Measurements from ENCODE around the gene ELOB.

The ELOB gene

DNA sequence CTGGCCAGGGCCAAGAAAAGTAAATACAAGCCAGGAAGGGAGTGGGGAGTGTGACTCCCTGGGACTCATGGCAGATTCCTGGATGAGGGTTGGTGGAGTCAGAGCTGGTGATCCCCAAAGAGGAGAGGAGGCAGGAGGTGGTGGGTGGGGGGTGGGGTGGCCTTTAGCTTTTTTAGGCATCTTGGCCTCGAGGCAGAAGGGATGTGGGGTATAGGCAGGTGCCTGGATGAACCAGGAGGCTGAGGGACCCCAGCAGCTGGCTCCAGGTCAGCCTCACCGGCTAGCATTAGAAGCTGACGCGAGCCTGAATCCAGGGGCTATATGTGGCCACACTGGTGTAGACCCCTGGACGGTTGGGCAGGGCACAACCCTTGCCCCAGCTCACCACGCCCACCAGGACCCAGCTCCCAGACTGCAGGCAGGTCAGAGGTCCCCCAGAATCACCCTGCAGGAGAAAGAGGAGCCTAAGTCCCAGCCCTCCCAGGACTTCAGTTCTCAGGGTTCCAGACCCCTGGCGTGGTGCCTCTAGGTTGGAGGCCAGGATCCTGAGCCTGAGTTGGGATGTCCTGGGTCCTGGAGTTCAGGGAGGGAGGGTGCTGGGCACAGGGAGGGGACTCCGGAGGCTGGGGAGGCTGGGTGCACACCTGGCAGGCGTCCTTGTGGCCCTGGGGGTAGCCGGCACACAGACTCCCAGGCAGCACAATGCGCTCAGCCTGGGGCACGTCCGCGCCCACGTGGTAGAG lies 7.4 kb upstream of the ELOB start:
- no peak for DNase-seq (ENCODE audit: low read depth in 2 of 2, low spot score in 1 of 2)

DNA sequence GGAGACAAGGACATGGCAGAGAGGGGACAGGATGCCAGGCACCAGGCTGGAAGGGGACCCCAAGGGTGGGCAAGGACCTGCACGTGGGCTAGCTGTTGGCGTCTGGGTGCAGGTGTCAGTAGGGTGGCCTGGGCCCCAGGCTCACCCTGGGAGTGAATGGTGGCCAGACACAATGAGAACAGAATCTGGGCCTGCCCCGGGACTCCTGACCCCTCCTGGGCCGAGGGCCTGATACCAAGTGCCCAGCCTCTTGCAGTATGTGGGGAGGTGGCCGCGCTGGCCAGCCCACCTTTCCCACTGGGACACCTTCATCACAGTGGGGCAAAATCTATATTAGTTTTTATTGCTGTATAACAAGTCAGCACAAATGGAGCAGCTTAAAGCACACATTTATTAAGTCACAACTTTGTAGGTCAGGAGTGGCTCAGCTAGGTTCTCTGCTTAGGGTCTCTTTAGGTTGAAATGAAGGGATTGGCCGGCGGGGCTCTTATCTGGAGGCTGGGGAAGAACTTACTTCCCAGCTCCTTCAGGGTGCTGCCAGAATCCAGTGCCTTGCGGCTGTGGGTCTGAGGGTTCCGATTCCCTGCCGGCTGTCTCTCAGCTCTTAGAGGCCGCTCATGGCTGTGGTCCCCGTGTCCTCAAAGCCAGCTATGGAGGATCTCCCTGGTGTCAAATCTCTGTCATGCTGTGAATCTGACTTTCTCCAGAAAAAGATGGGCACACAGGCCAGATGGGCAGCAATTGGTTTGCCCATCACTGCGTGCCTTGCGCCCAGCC lies 6.7 kb upstream of the ELOB start:
- DNase-seq (ENCODE audit: low read depth in 2 of 2, low spot score in 1 of 2), result no peak

DNA sequence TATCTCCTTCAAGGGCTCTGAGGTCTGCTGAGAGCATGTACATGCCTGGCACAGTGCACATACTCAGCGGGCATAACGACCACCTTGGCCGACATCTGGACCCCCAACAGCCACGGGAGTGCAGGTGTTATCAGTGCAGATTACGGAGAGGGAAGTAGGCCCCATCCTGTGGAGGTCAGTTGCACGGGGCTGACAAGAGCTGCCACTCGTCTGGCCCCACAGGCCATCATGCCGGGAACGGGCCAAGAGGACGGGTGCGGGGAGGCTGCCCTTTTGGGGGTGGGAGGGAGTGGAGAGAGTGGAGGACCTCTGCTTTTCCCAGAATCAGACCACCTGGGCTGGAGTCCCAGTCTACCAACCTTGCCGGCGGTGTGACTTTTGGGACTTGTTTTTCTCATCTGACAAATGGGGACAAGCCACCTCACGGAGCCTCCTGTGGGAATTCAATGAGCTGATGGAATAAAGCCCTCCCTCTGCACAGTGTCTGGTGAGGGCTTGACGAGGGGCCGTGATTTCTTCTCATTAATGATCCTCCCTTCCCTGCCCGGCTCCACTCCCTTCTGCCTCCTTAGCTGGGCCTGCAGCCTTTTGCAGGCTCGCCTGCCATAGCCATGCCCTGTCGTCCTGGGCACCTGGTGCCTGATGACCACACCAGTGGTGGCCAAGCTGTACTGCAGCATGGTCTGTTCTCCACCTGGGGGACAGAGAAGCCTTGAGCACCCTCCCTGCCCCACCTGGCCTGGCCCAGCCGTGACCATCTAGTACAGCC lies 5.7 kb upstream of the ELOB start:
- no peak for DNase-seq (ENCODE audit: low read depth in 2 of 2, low spot score in 1 of 2)

DNA sequence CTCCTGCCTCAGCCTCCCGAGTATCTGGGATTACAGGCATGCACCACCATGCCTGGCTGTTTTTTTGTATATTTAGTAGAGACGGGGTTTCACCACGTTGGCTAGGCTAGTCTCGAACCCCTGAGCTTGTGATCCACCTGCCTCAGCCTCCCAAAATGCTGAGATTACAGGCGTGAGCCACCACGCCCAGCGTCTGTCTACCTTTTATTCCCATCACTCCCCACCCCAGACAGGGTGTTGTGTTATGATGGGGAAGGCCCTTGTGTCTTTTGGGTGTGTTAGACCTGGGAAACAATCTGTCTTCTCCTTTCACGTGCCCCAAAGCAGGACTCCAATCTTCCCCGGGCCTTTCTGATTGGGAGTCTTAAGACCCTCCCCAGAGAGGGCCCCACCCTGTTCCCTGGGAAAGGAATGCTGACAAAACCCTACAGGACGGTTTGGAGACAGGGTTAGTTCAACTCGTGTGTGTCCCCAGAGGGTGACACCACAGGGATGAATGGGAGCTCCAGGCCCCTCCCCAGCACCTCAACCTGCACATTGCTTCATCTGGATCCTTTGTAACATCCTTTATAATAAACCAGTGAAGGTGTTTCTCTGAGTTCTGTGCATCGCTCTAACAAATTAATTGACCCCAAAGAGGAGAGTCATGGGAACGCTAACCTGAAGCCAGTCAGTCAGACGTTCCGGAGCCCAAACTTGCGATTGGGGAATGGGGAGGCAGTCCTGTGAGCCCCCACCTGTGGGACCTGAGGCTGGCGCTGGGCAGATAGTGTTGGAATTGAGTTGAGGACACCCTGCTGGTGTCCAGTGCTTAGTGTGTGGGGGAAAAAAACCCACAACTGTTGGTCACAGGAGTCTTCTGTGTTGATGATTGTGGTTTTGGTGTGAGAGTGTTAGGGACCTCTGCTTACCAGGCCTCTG lies 3.2 kb upstream of the ELOB start:
- DNase-seq (ENCODE audit: low read depth in 2 of 2, low spot score in 1 of 2), result no peak

DNA sequence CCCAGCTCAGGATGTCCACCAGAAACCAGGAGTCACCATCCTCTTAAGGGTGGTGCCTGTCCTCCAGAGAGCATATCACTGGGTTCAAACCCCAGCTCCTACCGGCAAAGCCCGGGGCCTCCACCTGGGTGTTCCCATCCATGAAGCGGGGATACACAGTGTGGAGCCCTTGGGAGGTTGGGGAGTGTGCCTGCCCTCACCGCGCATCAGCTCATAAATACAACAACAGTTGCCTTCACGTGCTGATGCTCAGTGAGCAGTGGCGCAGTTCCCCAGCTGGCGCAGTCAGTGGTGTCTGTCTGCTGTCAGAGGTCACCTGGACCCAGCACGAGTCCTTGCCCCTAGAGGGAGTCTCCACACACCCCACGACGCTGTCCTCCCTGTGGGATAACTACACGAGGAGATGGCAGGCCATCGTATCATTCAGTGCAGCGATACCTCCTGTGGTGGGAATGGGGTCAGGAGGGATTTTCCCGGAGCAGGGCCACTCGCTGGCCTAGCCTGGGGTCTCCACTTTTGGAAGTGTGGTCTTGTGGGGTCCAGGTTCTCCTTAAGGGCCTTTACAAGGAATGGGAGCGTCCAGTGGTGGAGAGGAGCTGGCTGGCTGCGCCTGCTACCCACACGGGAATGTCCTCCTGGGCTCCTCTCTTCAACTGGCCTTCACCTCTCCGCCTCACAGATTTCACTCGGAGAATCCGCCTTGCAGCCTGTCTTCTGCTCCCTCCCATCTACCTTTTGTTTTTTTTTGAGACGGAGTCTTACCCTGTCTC lies 2.3 kb upstream of the ELOB start:
- no peak for DNase-seq (ENCODE audit: low read depth in 2 of 2, low spot score in 1 of 2)

DNA sequence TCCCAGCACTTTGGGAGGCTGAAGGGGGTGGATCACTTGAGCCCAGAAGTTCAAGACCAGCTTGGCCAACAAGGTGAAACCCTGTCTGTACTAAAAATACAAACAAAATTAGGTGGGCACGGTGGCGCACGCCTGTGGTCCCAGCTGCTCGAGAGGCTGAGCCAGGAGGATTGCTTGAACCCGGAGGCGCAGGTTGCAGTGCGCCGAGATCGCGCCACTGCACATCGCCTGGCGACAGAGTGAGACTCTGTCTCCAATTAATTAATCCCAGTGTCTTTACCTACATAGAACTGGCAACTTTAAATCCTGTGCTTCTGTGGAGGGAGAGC lies 1.5 kb upstream of the ELOB start:
- DNase-seq (ENCODE audit: low read depth in 2 of 2, low spot score in 1 of 2), result no peak

DNA sequence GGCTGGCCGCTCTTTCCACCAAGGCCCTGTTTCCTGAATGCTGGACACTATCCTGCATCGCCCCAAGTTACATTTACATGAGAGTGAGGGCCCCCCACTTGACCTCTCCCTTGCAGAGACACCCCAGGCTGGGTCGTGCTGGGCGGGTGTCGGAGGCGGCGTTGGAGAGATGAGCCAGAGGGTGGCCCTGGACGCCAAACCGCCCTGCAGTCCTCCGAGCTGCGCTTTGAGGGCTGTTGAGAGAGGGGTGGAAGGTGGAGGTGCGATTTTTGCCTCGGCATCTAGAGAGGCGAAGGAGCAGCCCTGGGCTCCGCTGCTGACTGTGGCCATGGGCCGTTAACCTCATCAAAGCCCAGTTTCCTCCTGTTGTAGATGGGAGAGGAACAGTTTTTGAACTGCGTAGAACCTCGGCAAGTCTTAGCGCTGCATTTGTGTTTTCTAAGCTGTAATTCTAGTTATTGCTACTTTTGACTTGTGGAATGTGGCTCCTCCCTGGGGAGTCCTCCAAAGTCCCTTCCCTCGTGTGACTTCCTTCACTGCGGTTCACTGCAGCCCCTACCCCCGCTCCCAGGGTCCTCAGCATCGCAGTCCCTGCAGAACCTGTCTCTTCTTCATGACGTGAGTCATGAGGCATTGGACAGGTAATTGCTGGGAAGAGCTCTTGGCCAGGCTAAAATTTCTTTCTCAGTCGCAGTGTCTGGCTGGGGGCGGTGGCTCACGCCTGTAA lies 986 bp upstream of the ELOB start:
- no peak for DNase-seq (ENCODE audit: low read depth in 2 of 2, low spot score in 1 of 2)

DNA sequence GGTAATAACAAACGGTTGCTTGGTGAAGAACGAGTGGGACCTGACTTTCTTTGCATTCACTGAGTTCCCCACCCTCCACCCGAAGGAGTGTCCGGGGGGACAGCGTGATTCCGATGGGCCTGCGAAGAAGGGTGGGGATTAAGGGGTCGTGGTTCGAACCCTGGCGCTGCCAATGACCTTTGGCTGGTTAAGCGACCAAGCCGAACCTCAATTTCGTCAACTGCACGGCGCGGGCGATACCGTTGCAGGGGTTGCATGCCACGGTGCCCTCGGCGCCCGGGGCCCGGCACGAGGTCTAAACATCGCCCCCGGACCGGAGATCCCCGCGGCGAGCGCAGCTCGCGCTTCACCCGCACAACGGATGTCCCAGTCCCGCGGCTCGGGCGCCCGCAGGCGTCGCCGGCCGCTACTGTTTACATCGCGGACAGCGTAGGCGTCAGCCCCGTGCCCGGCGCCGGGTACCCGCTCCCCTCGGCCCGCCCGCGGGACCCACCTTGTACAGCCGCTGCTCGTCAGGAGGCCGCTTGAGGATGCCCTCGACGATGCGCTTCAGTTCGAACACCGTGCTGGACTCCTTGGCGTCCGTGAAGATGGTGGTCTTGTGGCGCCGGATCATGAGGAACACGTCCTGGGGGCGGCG lies 460 bp downstream of the ELOB start:
- no peak for DNase-seq (ENCODE audit: low read depth in 2 of 2, low spot score in 1 of 2)

DNA sequence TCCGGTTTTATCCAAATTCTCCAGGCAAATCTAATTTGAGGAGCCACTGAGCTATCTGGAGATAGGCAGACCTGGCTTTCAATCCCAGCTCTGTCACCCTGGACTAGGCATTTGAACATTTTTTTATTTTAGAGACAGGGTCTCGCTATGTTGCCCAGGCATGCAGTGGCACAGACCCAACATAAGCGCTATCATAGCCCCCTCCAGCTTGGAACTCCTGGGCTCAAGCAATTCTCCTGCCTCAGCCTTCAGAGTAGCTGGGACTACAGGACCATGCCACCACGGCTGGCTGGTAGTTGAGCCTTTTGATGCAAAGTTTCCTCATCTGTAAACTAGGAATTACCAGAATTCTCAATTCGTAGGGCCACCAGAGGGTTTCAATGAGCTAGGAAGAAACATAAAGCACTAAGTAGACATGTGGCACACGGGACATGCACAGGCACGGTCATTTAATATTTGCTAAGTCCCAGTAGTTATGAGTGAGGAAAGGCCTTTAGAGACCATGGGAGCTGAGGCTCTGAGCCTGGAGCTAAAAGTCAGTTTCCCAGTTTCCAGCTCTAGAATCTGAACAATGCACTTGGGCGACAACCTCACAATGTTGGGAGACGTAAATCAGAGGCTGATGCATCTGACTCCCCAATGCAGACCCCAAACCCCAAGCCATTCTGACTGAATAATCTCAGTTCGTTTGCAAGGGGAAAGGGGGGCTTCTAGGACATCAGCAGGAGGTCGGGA lies 1.1 kb downstream of the ELOB start:
- no peak for DNase-seq (ENCODE audit: low read depth in 2 of 2, low spot score in 1 of 2)

DNA sequence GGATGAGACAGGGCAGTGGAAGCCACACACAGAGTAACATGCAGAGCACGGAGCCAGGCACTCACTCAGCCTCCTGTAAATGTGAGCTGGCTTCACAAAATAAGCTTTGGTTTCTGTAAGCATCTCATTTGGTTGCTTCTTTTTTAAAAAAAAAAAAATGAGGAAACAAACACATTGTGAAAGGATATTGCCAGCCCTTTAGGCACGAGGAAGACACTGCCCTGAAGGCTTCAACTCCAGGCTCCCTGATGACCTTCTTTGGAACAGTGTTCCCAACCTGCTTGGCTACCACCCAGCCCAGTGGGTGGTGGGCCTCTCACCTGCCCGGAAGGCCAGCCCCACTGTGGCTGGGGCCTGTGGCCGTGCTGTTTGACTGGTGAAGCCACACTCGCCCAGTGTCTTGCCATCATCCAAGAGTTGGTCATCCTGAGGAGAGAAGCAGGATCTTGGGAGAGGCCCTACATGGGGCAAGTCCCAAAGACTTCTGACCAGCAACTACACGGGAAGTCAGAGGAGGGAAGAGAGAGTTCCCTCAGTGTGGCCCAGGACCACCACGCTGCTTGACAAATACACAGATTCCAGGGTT lies 1.9 kb downstream of the ELOB start:
- no peak for DNase-seq (ENCODE audit: low read depth in 2 of 2, low spot score in 1 of 2)

DNA sequence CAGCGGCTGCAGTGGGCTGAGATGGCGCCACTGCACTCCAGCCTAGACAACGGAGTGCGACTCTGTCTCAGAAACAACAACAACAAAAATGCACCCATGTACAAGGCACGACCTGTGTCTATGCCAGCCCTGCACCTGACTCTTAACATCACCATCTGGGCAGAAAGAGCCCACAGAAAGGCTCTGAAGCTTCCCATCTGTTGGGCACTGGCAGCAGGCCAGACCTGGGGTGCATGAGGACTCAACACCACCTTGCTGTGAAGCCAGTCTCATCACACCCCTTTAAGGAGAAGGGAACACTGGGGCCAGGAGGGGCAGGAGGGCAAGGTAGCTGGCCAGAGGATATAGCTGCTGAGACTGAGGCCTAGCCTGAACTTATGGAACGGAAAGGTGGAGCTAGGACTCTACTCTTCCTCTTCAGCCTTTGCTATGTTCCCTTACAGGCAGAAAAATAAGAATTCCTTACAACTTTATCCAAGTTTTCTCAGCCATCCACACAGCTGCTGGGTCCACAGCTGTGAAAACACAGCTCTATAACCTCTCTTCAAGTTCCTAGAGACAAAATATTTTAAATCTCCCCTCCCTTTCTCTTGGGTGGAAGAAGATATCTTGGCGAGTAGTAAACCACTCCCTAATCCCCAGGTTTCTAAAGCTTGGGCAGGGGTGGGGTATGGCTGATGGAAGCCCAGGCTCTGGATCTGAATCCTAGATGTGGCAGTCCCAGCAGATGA lies 2.8 kb downstream of the ELOB start:
- no peak for DNase-seq (ENCODE audit: low read depth in 2 of 2, low spot score in 1 of 2)

DNA sequence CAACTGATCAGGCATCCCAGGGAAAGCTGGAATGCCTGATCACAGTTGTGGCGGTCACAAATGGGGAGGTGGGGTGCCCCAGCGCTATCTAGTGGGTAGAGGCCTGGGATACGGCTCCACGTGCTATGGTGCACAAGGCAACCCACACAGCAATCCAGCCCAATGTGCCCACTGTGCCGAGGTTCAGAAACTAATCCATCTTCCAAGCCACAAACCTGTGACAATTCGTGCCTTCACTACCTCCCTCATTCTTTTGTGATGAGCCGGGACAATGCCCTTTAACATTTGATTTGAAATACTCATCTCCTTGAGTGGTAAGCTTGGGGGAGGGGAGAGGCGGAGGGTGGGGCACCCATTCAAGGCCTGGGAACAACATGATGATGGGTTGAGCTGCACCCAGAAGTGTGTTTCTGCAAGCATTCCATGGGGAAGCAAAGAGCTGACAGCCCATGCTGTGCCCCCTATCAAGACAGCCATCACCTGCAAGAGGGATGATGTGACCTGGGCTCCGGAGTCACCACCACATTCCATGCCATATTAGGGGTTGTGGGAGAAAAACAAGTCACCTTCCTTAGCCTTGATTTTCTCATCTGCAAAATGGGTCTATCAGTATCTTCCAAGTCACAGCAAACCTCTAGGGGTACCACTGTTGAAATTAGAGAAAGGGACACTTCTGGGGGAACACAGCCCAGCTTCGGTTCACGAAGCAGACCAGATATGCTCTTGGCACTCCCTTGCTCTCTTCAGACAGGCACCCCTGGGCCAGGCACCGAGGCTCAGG lies 3.7 kb downstream of the ELOB start:
- DNase-seq (ENCODE audit: low read depth in 2 of 2, low spot score in 1 of 2), result no peak

DNA sequence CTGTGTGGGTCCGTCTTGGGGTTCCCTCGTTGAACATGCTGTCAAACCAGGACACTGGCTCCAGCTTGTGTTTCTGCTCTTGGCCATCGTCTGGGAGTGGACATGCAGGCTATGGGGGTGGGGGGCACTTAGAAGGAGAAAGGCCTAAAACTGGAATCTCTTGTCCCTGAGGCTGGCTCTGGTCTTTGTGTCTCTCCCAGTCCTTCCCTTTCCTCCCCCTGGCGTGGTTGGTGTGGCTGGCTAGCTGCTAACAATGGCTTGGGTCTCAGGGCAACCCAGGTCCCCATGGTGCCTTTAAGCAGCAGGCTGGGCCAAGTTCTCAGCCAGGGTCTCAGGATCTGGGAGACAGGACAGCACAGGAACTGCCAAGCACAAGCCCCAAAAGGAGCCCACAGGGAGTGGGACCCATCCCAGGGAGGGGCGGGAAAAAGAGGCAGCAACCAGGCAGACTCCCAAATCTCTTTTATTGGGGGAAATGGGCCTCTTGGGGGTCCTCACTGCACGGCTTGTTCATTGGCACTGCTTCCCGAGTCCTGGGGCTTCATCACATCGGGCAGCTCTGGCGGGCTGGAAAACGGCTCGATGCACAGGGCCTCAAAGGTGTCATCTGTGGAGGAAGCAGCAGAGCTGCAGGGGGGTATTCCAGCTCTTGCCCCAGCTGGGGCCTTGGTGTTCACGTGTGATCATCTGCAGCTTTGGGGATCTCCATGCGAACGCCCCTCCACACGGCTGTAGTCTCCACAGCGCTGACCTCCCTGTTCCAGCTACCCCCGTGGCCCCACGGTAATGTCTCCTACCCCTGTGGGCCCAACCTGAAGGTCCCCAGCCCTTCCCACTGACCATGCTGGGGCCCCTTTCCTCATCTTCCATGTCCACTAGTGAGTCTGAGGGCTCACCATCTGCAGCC lies 5.3 kb downstream of the ELOB start:
- DNase-seq (ENCODE audit: low read depth in 2 of 2, low spot score in 1 of 2), result no peak

DNA sequence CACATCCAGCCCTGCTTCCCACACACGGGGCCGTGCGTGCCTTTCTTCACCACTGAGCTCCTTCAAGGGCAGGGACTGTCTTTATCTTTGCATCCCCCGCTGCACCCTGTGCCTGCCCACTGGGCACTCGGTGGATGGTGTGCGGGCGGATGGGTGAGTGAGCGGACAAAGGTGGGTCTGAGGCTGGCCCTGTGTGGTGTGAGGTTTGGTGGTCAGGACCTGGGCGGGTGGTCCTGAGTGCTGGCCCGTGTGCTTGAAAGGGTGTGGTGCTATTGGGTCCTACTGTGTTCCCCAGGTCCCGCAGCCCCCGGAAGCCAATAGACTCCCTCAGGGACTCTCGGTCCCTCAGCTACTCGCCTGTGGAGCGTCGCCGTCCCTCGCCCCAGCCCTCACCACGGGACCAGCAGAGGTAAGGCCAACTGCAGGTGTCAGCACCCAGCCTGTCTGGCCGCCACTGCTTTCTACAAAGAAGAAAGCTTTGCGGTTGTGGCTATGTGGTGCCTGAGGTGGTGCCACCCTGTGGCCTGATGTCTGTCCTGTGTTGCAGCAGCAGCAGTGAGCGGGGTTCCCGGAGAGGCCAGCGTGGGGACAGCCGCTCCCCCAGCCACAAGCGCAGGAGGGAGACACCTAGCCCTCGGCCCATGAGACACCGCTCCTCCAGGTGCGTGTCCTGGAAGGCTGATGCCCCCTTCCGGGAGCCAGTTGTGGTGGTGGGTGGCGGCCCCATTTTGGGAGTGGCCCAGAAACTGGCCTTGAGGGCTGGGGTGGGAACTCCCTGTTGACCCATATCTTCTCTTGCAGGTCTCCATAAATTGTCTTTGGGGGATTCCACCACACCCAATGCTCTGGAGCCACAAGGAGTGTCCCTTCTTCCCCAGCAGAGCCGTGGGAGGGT lies 6.8 kb downstream of the ELOB start:
- no peak for DNase-seq (ENCODE audit: low read depth in 2 of 2, low spot score in 1 of 2)

DNA sequence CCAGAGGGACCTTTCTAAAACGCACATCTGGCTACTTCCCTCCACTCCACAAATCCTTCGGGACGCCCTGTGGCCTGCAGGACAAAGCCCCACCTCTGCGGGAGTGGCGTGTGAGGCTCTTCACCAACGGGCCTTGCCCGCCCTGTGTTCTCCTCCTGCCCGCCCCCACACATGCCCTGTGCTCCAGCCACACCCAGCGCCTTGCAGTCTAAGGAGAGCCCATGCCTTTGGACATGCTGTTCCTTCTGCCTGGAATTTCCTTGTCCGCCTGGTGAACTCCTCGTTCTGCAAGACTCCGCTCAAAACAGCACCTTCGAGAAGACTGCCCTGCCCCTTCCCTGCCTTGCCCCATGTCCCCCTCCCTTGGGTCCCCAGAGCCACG lies 7.4 kb downstream of the ELOB start:
- DNase-seq (ENCODE audit: low read depth in 2 of 2, low spot score in 1 of 2), result no peak

All from stimulated activated CD8-positive, alpha-beta memory T cell treated with anti-CD3 and anti-CD28 coated beads, Interleukin-4, amount 100 ng/mL, for 4 hours (primary cell).